GM23338 (cell line): ENCODE data around the gene UBE2D1. TPM values are rescaled to one million over a fixed set of nuclear protein-coding genes. Genes with fewer than 3 reads are reported as not detected.
A peak's percentile ranks its signal among the peaks of the same experiment; 100 is the strongest.

Experiments used
- ATAC-seq: fragments of 200-7000 bp; cut with Tn5 transposase; 3 replicates; pipeline ENCODE4 v1.9.1; 2020
- DNase-seq: peaks from one replicate; pipeline ENCODE4 v3.0.0-alpha.2; 2015; ENCODE audit warnings: low spot score
- H2AFZ ChIP-seq: fragments of 200-600 bp; sonication (generic); 2 replicates; pipeline ENCODE4 v1.8.0; 2016; ENCODE audit warnings: antibody characterized with exemption, mild to moderate bottlenecking, moderate library complexity
- H3F3A ChIP-seq: fragments of 200-600 bp; sonication (generic); replicated peaks from 2 replicates; pipeline ENCODE4 v1.8.0; 2017; ENCODE audit warnings: antibody characterized with exemption, mixed run types, low read depth
- H3K27ac ChIP-seq: fragments of 200-600 bp; sonication (generic); 2 replicates; pipeline ENCODE4 v1.6.1; 2016; ENCODE audit warnings: low read depth
- H3K27me3 ChIP-seq: fragments of 200-600 bp; sonication (generic); 2 replicates; pipeline ENCODE4 v1.8.0; 2016; ENCODE audit warnings: mild to moderate bottlenecking, mixed run types, moderate library complexity; ENCODE audit not compliant: insufficient read depth
- H3K36me3 ChIP-seq: fragments of 200-600 bp; sonication (generic); 2 replicates; pipeline ENCODE4 v1.8.0; 2016; ENCODE audit warnings: mild to moderate bottlenecking; ENCODE audit not compliant: insufficient read depth
- H3K4me1 ChIP-seq: fragments of 200-600 bp; sonication (generic); 2 replicates; pipeline ENCODE4 v1.8.0; 2016; ENCODE audit warnings: mild to moderate bottlenecking, moderate library complexity; ENCODE audit not compliant: insufficient read depth
- H3K4me2 ChIP-seq: fragments of 200-600 bp; sonication (generic); 2 replicates; pipeline ENCODE4 v1.7.1; 2017; ENCODE audit warnings: mixed run types
- H3K4me3 ChIP-seq: fragments of 200-600 bp; sonication (generic); 2 replicates; pipeline ENCODE4 v1.6.1; 2016; ENCODE audit warnings: mixed run types
- H3K79me2 ChIP-seq: fragments of 200-600 bp; sonication (generic); replicated peaks from 2 replicates; pipeline ENCODE4 v1.8.0; 2017; ENCODE audit warnings: mild to moderate bottlenecking; ENCODE audit not compliant: insufficient read depth
- H3K9me2 ChIP-seq: fragments of 200-600 bp; sonication (generic); 2 replicates; pipeline ENCODE4 v1.8.0; 2017; ENCODE audit not compliant: insufficient read depth
- H4K20me1 ChIP-seq: fragments of 200-600 bp; sonication (generic); replicated peaks from 2 replicates; pipeline ENCODE4 v1.8.0; 2017; ENCODE audit warnings: mild to moderate bottlenecking; ENCODE audit not compliant: insufficient read depth
- H3K27ac Mint-ChIP-seq: 2 replicates; pipeline ENCODE4 v1.8.0; 2020; ENCODE audit warnings: inconsistent platforms, mild to moderate bottlenecking, moderate library complexity, mixed read lengths
- H3K27me3 Mint-ChIP-seq: 3 replicates; pipeline ENCODE4 v1.8.0; 2022; ENCODE audit warnings: low read depth, mild to moderate bottlenecking, moderate library complexity, mixed read lengths, inconsistent platforms; ENCODE audit not compliant: insufficient read depth, poor library complexity
- H3K36me3 Mint-ChIP-seq: 3 replicates; pipeline ENCODE4 v1.8.0; 2021; ENCODE audit warnings: low read depth, mild to moderate bottlenecking, inconsistent platforms, moderate library complexity, mixed read lengths
- H3K4me1 Mint-ChIP-seq: 3 replicates; pipeline ENCODE4 v1.8.0; 2020; ENCODE audit warnings: mild to moderate bottlenecking, inconsistent platforms, mixed read lengths
- H3K4me3 Mint-ChIP-seq: 3 replicates; pipeline ENCODE4 v1.8.0; 2021; ENCODE audit warnings: moderate library complexity, mild to moderate bottlenecking, inconsistent platforms, mixed read lengths
- H3K9me3 Mint-ChIP-seq: 3 replicates; pipeline ENCODE4 v1.8.0; 2020; ENCODE audit warnings: moderate library complexity, mild to moderate bottlenecking, inconsistent platforms, mixed read lengths
- CREB1 ChIP-seq: fragments of 250-450 bp; sonication (Bioruptor Pico); IDR thresholded peaks from 2 replicates; pipeline ENCODE4 v1.5.0; 2020; ENCODE audit warnings: low read depth, mild to moderate bottlenecking, moderate library complexity
- ETS1 ChIP-seq: IDR thresholded peaks from 2 replicates; pipeline ENCODE4 v1.6.1; 2016; ENCODE audit warnings: antibody characterized with exemption
- EZH2 ChIP-seq: fragments of 200-600 bp; sonication (generic); IDR thresholded peaks from one replicate; pipeline ENCODE4 v1.8.0; 2017; ENCODE audit warnings: antibody characterized with exemption, mild to moderate bottlenecking, low read depth; ENCODE audit not compliant: unreplicated experiment
- EZH2phosphoT487 ChIP-seq: fragments of 200-600 bp; sonication (generic); IDR thresholded peaks from one replicate; pipeline ENCODE4 v1.8.1; 2018; ENCODE audit warnings: antibody characterized with exemption; ENCODE audit not compliant: unreplicated experiment
- JUNB ChIP-seq: IDR thresholded peaks from one replicate; pipeline ENCODE4 v1.6.1; 2016; ENCODE audit warnings: antibody characterized with exemption; ENCODE audit not compliant: unreplicated experiment
- NANOG ChIP-seq: IDR thresholded peaks from 2 replicates; pipeline ENCODE4 v1.6.1; 2016; ENCODE audit warnings: antibody characterized with exemption, borderline replicate concordance
- REST ChIP-seq: IDR thresholded peaks from one replicate; pipeline ENCODE4 v1.6.1; 2018; ENCODE audit warnings: antibody characterized with exemption; ENCODE audit not compliant: unreplicated experiment
- STAT1 ChIP-seq: IDR thresholded peaks from one replicate; pipeline ENCODE4 v1.6.1; 2016; ENCODE audit warnings: antibody characterized with exemption; ENCODE audit not compliant: unreplicated experiment
- ZNF462 ChIP-seq: fragments of 250-450 bp; sonication (Bioruptor Pico); IDR thresholded peaks from 2 replicates; pipeline ENCODE4 v1.5.0; 2020; ENCODE audit warnings: mild to moderate bottlenecking, moderate library complexity
- polyA plus RNA-seq: library from polyadenylated mRNA; unstranded; fragments of >200 nt; fragmentation: Nextera tagmentation; extraction: Ambion mirVana; gene quantifications from 2 replicates; pipeline ENCODE4 v1.2.1, GENCODE V29; 2016
- total RNA-seq: library from RNA; depleted of rRNA; stranded (reverse); fragments of >200 nt; shearing (Covaris generic); gene quantifications from 2 replicates; pipeline ENCODE4 v1.2.3, GENCODE V29; 2014

Gene UBE2D1
- total and polyA plus RNA-seq, 2 experiments from 2014 or later, result 39.5 to 64.9 TPM

- no peak for TF ChIP-seq REST
- no peak for TF ChIP-seq ETS1
- no peak for TF ChIP-seq CREB1 (CRISPR knock-in tag)
- no peak for TF ChIP-seq EZH2phosphoT487
Measured at GRCh38 chr10:58384544-58384998, 49.8 kb downstream of the UBE2D1 start (continued).

- Mint-ChIP-seq H3K27me3 (peaks cover 8% of the 10 kb centered on the region), H3K4me1 (peaks cover 8% of the 10 kb centered on the region), H3K9me3 (no peaks in the 10 kb centered on the region), H3K27ac (peak within 1 kb of the TSS; percentile 99), H3K36me3 (peaks cover 44% of the 10 kb centered on the region), H3K4me3 (peak within 1 kb of the TSS; percentile 100)
- Histone ChIP-seq H2AFZ (peak within 1 kb of the TSS; percentile 90), H3K4me1 (peaks cover 14% of the 10 kb centered on the region), H3F3A (no peaks in the 10 kb centered on the region), H3K4me2 (peak within 1 kb of the TSS; percentile 94), H3K27me3 (no peaks in the 10 kb centered on the region), H3K79me2 (peaks cover 46% of the 10 kb centered on the region), H3K9me2 (no peaks in the 10 kb centered on the region), H3K36me3 (peaks cover 30% of the 10 kb centered on the region), H3K27ac (peak within 1 kb of the TSS; percentile 96), H3K4me3 (peak within 1 kb of the TSS; percentile 97), H4K20me1 (peaks cover 15% of the 10 kb centered on the region)
- ATAC-seq (peak; percentile 96), DNase-seq (peak; percentile 97)
- no peak for TF ChIP-seq REST
- no peak for TF ChIP-seq JUNB
- TF ChIP-seq ZNF462 (CRISPR knock-in tag), result no peak
- no peak for TF ChIP-seq NANOG
- no peak for TF ChIP-seq EZH2
- no peak for TF ChIP-seq STAT1
- TF ChIP-seq CREB1 (CRISPR knock-in tag), result peak; percentile 21; the same call in 1 of the 2 replicates
Measured at GRCh38 chr10:58384999-58385783, 50.4 kb downstream of the UBE2D1 start, which contains the start of gene TFAM. TFAM (plus strand) TSS chr10:58385410; CDS start chr10:58385548, 138 bp downstream.
